Stimulated activated naive B cell treated with anti-CD40 and anti-IgM and Interleukin-4, amounts not matched to agents 10 μg/mL and 1 μg/mL and 100 μg/mL, for 72 hours (primary cell): ENCODE data around the gene DNPEP.
A peak's percentile ranks its signal among the peaks of the same experiment; 100 is the strongest.

Experiments
- ATAC-seq, 2 donors: fragments of 150-1000 bp; cut with Tn5 transposase; replicated peaks; 2 replicates each; pipeline ENCODE4 v1.10.0; 2021; ENCODE audit warnings: moderate library complexity in 1 of 2
- DNase-seq: peaks from one replicate; pipeline ENCODE4 v3.0.0; 2021
- H3K27ac Mint-ChIP-seq: one replicate; pipeline ENCODE4 v1.8.0; 2022; ENCODE audit warnings: mild to moderate bottlenecking, mixed read lengths
- H3K27me3 Mint-ChIP-seq, 2 donors: one replicate each; pipeline ENCODE4 v1.8.0; 2022; ENCODE audit warnings: mixed read lengths in 2 of 2
- H3K36me3 Mint-ChIP-seq, 2 donors: one replicate each; pipeline ENCODE4 v1.8.0; 2022; ENCODE audit warnings: mixed read lengths in 2 of 2, mild to moderate bottlenecking in 1 of 2
- H3K4me1 Mint-ChIP-seq, 2 donors: one replicate each; pipeline ENCODE4 v1.8.0; 2022; ENCODE audit warnings: mixed read lengths in 2 of 2, mild to moderate bottlenecking in 1 of 2
- H3K4me3 Mint-ChIP-seq, 2 donors: one replicate each; pipeline ENCODE4 v1.8.0; 2022; ENCODE audit warnings: mild to moderate bottlenecking in 2 of 2, mixed read lengths in 2 of 2, moderate library complexity in 1 of 2
- H3K9me3 Mint-ChIP-seq, 2 donors: one replicate each; pipeline ENCODE4 v1.8.0; 2022; ENCODE audit warnings: mixed read lengths in 2 of 2, mild to moderate bottlenecking in 1 of 2

Gene DNPEP

DNA sequence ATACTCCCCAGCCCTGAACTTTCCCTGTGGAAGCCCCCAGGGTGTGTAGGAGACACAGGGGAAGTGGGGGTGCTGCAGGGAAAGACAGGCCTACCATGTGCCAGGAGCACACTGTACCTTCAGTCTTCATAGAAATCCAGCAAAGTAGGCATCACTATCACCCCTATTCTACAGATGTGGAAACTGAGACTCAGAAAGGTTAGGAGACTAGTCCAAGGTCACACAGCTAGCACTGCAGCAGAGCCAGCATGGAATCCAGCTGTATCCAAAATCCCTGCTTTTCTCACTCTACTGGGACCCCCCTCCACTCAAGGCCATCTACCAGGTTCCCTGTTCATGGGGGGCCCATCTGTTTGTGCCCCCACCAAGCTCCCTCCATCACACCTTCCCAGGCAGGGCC is 6.8 kb downstream of the DNPEP start:
- Mint-ChIP-seq H3K36me3 (peaks cover 53 to 66% of the 10 kb centered on the region in 2 donors), H3K9me3 (no peaks in the 10 kb centered on the region), H3K4me1 (peaks cover 7% of the 10 kb centered on the region in 2 donors), H3K4me3 (no peak overlapping the region), H3K27me3 (no peaks in the 10 kb centered on the region), H3K27ac (no peak overlapping the region)
- ATAC-seq (no peak), DNase-seq (no peak)

DNA sequence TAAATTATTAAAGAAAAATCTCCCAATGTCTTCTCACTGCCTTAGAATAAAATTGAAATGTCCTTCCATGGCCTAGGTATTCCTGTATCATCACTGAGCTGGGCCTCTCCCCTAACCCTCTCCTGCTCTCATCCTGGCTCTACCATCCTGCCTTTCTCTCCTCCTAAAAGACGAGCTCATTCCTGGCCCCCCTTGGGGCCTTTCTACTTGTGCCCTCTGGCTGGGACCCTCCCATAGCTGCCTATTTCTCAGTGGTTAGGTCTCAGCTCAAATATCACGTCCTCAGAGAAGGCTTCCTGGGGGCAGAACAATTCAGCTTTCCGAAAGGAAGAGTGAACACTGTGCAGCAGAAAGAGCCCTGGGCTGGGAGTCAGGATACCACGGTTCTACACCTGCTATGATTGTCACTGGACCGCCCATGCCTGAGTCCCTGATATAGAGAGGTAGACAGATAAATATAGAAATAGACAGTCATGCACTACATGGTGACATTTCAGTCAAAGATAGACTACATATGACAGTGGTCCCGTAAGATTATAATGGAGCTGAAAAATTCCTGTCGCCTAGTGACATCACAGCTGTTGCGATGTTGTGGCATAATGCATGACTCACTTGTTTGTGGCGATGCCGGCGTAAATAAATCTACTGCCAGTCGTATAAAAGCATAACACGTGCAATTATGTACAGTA is 9.4 kb downstream of the DNPEP start:
- H3K27me3 Mint-ChIP-seq, result no peaks in the 10 kb centered on the region
- ATAC-seq (no peak), DNase-seq (no peak)
- peaks cover 1 to 5% of the 10 kb centered on the region in 2 donors for H3K4me1 Mint-ChIP-seq
- H3K36me3 Mint-ChIP-seq, result peaks cover 54 to 65% of the 10 kb centered on the region in 2 donors
- H3K9me3 Mint-ChIP-seq, result no peaks in the 10 kb centered on the region
- H3K27ac Mint-ChIP-seq, result no peak overlapping the region
- no peak overlapping the region for H3K4me3 Mint-ChIP-seq

DNA sequence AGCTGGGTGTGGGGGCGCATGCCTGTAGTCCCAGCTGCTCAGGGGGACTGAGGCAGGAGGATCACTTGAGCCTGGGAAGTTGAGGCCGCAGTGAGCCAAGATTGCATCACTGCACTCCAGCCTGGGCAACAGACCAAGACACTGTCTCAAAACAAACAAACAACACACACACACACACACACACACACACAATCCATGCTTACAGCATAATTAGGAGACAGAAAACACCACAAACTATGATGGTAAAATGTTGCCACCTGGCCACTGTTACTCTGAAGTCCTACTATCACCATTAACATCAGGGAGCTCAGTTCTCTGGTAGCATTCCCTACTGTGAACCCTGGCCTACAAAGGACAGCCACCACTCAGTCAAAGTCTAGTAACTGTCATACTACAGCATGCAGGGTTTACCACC is 18.3 kb downstream of the DNPEP start:
- Mint-ChIP-seq H3K27ac (no peak overlapping the region), H3K4me3 (no peak overlapping the region), H3K27me3 (no peaks in the 10 kb centered on the region), H3K9me3 (no peaks in the 10 kb centered on the region), H3K4me1 (no peaks in the 10 kb centered on the region), H3K36me3 (peaks cover 12 to 32% of the 10 kb centered on the region in 2 donors)
- no peak for DNase-seq
- no peak for ATAC-seq

DNA sequence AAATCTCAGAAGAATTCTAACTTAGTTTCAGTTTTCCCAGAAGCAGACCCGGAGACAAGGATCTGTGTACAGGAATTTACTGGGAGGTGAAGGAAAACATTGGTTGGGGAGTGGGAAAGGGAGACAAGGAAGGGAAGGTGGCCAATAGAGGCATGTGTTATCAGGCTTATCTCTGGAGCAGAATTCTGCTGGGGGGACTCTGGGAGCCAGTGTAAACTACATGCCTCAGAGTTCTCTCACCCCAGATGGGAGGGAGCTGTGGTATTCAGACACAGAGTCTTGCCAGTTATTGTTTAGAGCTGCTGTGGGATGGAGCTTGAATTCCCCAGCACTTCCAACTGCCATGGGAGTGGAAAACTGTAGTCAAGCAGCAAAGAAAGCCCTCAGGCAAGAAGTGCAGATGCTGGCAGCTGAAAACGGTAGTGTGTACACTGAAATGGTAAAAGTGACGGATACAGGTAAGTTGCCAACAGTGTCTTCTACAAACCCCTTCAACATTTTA is 19.0 kb downstream of the DNPEP start:
- DNase-seq (no peak), ATAC-seq (no peak)
- H3K36me3 Mint-ChIP-seq, result peaks cover 8 to 25% of the 10 kb centered on the region in 2 donors

GRCh38 chr2:219362524-219363164 is 25.1 kb downstream of the DNPEP start:
- peaks cover 6 to 11% of the 10 kb centered on the region in 2 donors for H3K4me1 Mint-ChIP-seq
- H3K27ac Mint-ChIP-seq, result no peak overlapping the region
- peaks cover 6 to 17% of the 10 kb centered on the region in 2 donors for H3K36me3 Mint-ChIP-seq
- no peaks in the 10 kb centered on the region for H3K9me3 Mint-ChIP-seq
- peak; percentile 23 for DNase-seq
- ATAC-seq, result peak; percentile 89 to 90
- peaks cover 11 to 28% of the 10 kb centered on the region in 2 donors for H3K27me3 Mint-ChIP-seq
- no peak overlapping the region for H3K4me3 Mint-ChIP-seq

More for the DNA sequence above, 19.0 kb downstream of the DNPEP start:
- Mint-ChIP-seq H3K9me3 (no peaks in the 10 kb centered on the region), H3K27ac (no peak overlapping the region), H3K4me1 (no peaks in the 10 kb centered on the region), H3K4me3 (no peak overlapping the region), H3K27me3 (no peaks in the 10 kb centered on the region)

DNA sequence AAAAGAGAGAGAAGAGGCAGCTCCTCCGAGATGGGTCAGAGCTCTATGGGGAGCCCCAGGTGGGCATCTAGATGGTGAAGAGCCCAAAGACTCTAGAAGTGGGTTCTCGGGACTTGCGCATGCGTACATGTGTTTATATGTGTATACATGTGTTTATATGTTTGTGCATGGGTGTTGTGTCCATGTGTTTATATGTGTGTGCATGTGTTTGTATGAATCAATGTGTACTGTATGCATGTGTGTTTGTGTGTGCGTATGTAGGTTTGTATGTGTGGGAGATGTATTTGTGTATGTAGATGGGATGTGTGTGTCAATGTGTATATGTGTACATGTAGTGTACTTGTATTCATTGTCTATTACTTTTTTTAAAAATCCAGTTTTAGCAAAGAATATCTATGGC is 25.6 kb downstream of the DNPEP start:
- Mint-ChIP-seq H3K27me3 (peaks cover 11 to 34% of the 10 kb centered on the region in 2 donors), H3K4me3 (no peak overlapping the region), H3K9me3 (no peaks in the 10 kb centered on the region), H3K27ac (no peak overlapping the region), H3K36me3 (peaks cover 6 to 14% of the 10 kb centered on the region in 2 donors), H3K4me1 (peaks cover 6 to 11% of the 10 kb centered on the region in 2 donors)
- DNase-seq, result no peak
- ATAC-seq, result no peak

DNA sequence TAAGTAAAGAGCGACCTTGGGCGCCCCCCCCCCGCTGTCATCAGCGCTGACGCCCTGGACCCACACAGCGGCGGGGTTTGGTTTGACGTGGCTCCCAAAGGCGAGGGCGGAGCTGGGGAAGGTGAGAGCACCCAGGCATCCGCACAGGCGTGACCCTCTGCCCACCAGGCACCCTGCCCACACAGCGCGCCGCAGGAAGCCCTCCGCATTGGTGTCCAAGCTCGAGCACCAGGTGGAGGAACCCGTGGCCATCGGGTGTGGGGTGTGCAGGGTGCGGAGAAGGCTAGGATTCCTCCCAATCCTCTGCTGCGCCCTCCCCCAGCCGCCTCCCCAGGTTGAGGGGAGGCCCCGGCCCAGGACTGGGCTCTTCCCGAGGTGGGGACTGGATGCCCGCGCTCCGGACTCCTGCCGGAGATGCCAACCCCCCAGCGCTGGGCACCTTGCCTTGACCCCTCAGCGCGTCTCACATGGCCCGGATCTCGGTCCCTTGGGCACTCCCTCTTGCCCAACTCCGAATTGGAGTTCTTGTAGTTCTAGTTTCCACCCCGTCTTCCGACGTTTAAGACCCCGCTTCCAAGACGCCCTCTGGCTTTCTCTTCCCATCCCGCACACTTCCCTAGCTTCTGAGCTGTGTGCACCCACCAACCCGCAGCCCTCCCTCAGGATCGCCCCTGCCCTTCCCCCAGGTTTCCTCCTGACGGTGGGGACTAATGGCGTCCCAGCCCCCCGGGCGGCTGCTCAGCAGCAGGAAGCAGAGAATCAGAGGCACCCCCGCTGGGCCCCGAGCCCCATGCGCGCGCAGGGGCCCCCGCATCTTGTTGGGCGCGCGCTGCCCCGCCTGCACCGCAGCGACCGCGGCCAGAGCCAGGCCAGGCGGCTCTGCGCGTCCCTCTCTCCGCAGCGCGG is 29.3 kb downstream of the DNPEP start:
- no peak overlapping the region for H3K27ac Mint-ChIP-seq
- H3K9me3 Mint-ChIP-seq, result no peaks in the 10 kb centered on the region
- peaks cover 6 to 11% of the 10 kb centered on the region in 2 donors for H3K4me1 Mint-ChIP-seq
- DNase-seq (no peak), ATAC-seq (peak; percentile 55 to 58)
- H3K36me3 Mint-ChIP-seq, result peaks cover 5 to 13% of the 10 kb centered on the region in 2 donors
- peaks cover 41 to 70% of the 10 kb centered on the region in 2 donors for H3K27me3 Mint-ChIP-seq
- H3K4me3 Mint-ChIP-seq, result peak overlapping the region; percentile 5 to 42

DNA sequence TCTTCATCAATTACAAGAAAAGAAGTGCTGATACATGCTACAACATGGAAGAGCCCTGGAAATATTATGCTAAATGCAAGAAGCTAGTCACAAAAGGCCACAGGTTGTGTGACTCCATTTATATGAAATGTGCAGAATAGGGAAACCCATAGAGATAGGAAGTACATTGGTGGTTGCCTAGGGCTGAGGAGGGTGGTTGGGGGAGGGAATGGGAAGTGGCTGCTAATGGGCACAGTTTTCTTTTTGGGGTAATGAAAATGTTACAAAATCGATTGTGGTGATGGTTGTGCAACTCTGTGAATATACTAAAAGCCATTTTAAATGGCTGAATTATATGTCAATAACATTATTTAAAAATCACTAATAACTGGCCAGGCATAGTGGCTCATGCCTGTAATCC is 30.9 kb downstream of the DNPEP start:
- no peak for ATAC-seq
- Mint-ChIP-seq H3K4me3 (no peak overlapping the region), H3K27ac (no peak overlapping the region), H3K4me1 (peaks cover 3 to 6% of the 10 kb centered on the region in 2 donors), H3K27me3 (peaks cover 44 to 73% of the 10 kb centered on the region in 2 donors), H3K9me3 (no peaks in the 10 kb centered on the region), H3K36me3 (peaks cover 2 to 3% of the 10 kb centered on the region in 2 donors)
- no peak for DNase-seq

GRCh38 chr2:219354582-219354981 is 33.1 kb downstream of the DNPEP start:
- Mint-ChIP-seq H3K27me3 (peaks cover 46 to 67% of the 10 kb centered on the region in 2 donors), H3K4me1 (peaks cover 3 to 6% of the 10 kb centered on the region in 2 donors), H3K4me3 (no peak overlapping the region), H3K27ac (no peak overlapping the region), H3K36me3 (no peaks in the 10 kb centered on the region), H3K9me3 (no peaks in the 10 kb centered on the region)
- no peak for DNase-seq
- ATAC-seq, result no peak

DNA sequence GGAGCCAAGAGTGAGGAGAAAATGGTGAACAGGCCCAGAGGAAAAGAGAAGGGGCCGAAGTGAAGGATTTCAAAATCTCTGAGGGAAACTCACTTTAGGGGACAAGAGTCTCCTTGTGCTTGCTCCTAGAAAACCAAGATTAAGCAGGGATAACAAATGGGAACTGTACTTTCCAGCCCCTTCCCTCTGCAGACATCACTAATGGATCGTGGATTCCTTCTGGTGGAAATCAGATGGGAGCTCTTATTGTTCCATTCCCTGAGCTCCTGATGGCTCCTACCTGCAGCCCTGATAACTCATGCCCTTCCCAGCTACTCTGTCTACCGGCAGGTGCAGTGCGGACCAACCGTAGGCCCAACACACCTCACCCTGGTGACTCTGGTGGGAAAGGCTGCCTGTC is 34.6 kb downstream of the DNPEP start:
- ATAC-seq (no peak), DNase-seq (no peak)
- peaks cover 48 to 64% of the 10 kb centered on the region in 2 donors for H3K27me3 Mint-ChIP-seq
- no peaks in the 10 kb centered on the region for H3K4me1 Mint-ChIP-seq
- no peak overlapping the region for H3K27ac Mint-ChIP-seq
- no peaks in the 10 kb centered on the region for H3K9me3 Mint-ChIP-seq
- H3K4me3 Mint-ChIP-seq, result no peak overlapping the region
- H3K36me3 Mint-ChIP-seq, result no peaks in the 10 kb centered on the region

DNA sequence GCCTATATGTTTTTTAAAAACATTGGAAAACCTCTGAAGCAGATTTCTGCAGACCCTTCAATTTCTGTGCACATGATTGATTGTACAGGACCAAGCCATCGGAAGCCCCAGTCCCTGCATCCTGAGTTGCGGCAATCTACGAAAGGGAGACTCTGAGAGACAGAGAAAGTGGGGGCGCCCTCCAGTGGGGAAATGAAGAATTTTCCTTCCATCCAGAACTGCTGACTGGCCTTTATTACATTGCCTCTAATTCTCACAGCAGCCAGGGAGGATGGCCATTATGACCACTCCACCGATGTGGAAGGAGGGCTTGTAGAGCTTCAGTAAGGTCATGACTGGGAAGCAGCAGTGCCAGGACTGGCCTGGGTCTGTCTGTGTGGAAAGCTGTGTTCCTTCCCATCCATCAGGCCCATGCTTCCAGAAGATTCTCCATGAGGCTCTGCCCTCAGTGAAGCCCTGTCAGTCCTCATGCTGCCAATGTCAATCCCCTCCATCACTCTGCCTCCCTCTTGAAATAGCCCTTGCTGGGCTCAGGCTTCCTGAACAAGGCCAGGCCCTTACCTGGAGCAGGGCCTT is 35.2 kb downstream of the DNPEP start:
- no peaks in the 10 kb centered on the region for H3K36me3 Mint-ChIP-seq
- no peaks in the 10 kb centered on the region for H3K4me1 Mint-ChIP-seq
- no peak overlapping the region for H3K4me3 Mint-ChIP-seq
- ATAC-seq (peak; percentile 78 to 84), DNase-seq (peak; percentile 15)
- peaks cover 54 to 64% of the 10 kb centered on the region in 2 donors for H3K27me3 Mint-ChIP-seq
- H3K9me3 Mint-ChIP-seq, result no peaks in the 10 kb centered on the region
- H3K27ac Mint-ChIP-seq, result no peak overlapping the region

DNA sequence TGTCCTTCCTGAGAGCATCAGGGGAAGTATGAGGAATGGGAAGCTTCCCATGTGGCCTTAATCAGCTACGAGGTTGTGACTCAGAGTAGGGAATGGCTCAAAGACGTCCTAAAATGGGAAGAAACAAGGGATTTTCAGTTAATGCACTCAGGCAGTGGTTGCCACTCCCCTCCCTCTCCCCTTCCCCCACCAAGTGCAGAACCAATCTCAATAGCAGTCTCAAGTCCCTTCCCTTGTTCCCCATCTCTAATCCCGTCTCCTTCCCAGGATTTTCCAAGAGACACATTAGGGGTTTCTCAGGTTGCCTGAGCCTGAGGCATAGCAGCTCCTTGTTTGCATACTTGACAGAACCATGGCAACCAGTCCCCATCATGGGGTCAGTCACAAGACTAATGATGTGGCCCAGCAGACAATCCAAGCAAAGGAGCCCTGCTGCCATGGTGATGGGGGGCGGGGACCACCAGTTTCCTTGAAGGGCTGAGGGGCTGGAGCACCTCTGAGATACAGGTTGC is 36.9 kb downstream of the DNPEP start:
- no peak for ATAC-seq

DNA sequence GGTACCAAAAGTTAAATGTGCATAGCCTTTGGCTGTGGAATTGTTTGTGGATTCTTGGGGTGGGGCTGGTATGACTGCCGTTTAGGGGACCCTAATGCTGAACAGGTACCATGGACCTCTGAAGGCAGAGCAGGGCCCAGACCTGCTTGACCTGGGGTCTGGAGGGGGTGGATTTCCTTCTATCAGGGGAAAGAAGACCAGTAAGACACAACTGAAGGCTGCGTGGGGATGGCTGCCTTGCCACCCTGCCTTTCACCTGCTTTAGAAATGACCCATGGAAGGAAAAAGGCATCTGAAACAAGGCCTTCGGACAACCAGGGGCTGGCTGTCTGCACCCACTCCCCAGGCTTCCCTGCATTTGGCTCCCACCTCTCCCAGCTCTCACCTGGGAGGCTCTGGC is 37.5 kb downstream of the DNPEP start:
- Mint-ChIP-seq H3K4me3 (no peak overlapping the region), H3K27ac (no peak overlapping the region), H3K9me3 (no peaks in the 10 kb centered on the region), H3K36me3 (no peaks in the 10 kb centered on the region), H3K27me3 (peaks cover 42 to 54% of the 10 kb centered on the region in 2 donors), H3K4me1 (no peaks in the 10 kb centered on the region)
- ATAC-seq, result no peak
- DNase-seq, result no peak

More for the DNA sequence above, 36.9 kb downstream of the DNPEP start:
- no peaks in the 10 kb centered on the region for H3K4me1 Mint-ChIP-seq
- H3K9me3 Mint-ChIP-seq, result no peaks in the 10 kb centered on the region
- H3K4me3 Mint-ChIP-seq, result no peak overlapping the region
- H3K27me3 Mint-ChIP-seq, result peaks cover 48 to 60% of the 10 kb centered on the region in 2 donors
- DNase-seq, result no peak
- no peaks in the 10 kb centered on the region for H3K36me3 Mint-ChIP-seq
- H3K27ac Mint-ChIP-seq, result no peak overlapping the region
